IMR-90 (cell line): ENCODE measurements around the gene C1QL4. TPM values are rescaled to one million over a fixed set of nuclear protein-coding genes. Genes with fewer than 3 reads are reported as not detected.

Source experiments
- ATAC-seq: fragments of 200-7000 bp; cut with Tn5 transposase; 2 replicates; pipeline ENCODE4 v1.9.1; 2020; ENCODE audit warnings: low read depth, mild to moderate bottlenecking, moderate library complexity
- BruUV-seq: library from RNA; stranded (reverse); fragments of 400-500 nt; replicated peaks from 2 replicates; lab custom pipeline; 2021; lab: Mats Ljungman, UMichigan
- CTCF ChIA-PET: fragments of 300-600 bp; formaldehyde crosslinking; extraction: SDS; loops from one replicate; lab custom pipeline; 2021; ENCODE audit warnings: antibody characterized with exemption; lab: Yijun Ruan, JAX
- POLR2A ChIA-PET: fragments of 300-600 bp; sonication (Branson Sonifier 250); formaldehyde crosslinking; loops from one replicate; lab custom pipeline; 2022; ENCODE audit warnings: antibody characterized with exemption; ENCODE audit not compliant: unreplicated experiment; lab: Charles Lee
- DNase-seq: peaks from one replicate; pipeline ENCODE4 v3.0.0; 2013
- H2AFZ ChIP-seq: replicated peaks from 2 replicates; pipeline ENCODE3; 2013; ENCODE audit warnings: low read length, mild to moderate bottlenecking; ENCODE audit not compliant: poor library complexity
- H2AK5ac ChIP-seq: 2 replicates; pipeline ENCODE4 v1.6.1; 2013; ENCODE audit warnings: low read depth, low read length, inconsistent platforms
- H2AK9ac ChIP-seq: replicated peaks from 2 replicates; pipeline ENCODE3; 2013; ENCODE audit warnings: mild to moderate bottlenecking, low read depth, low read length, moderate library complexity; ENCODE audit not compliant: poor library complexity
- H2BK120ac ChIP-seq: 2 replicates; pipeline ENCODE4 v1.6.1; 2013; ENCODE audit warnings: low read depth, low read length, inconsistent platforms
- H2BK15ac ChIP-seq: 3 replicates; pipeline ENCODE4 v1.6.1; 2013; ENCODE audit warnings: low read depth, low read length, inconsistent platforms
- H2BK20ac ChIP-seq: 2 replicates; pipeline ENCODE4 v1.6.1; 2013; ENCODE audit warnings: low read depth, mild to moderate bottlenecking, inconsistent platforms, low read length, moderate library complexity
- H2BK5ac ChIP-seq: 2 replicates; pipeline ENCODE4 v1.6.1; 2013; ENCODE audit warnings: mild to moderate bottlenecking, low read depth, low read length, inconsistent platforms; ENCODE audit not compliant: poor library complexity, severe bottlenecking
- H3K14ac ChIP-seq: replicated peaks from 2 replicates; pipeline ENCODE4 v1.6.1; 2013; ENCODE audit warnings: low read depth, low read length, inconsistent platforms
- H3K18ac ChIP-seq: 2 replicates; pipeline ENCODE4 v1.6.1; 2013; ENCODE audit warnings: low read depth, low read length, control low read depth
- H3K23ac ChIP-seq: 2 replicates; pipeline ENCODE4 v1.6.1; 2013; ENCODE audit warnings: low read depth, low read length, inconsistent platforms
- H3K27ac ChIP-seq: 2 replicates; pipeline ENCODE4 v1.5.1; 2013; ENCODE audit warnings: mild to moderate bottlenecking, control low read depth, low read length; ENCODE audit not compliant: insufficient read depth
- H3K27me3 ChIP-seq: 2 replicates; pipeline ENCODE4 v1.6.1; 2013; ENCODE audit warnings: low read length; ENCODE audit not compliant: control insufficient read depth, insufficient read depth
- H3K36me3 ChIP-seq: 2 replicates; pipeline ENCODE4 v1.6.1; 2013; ENCODE audit warnings: low read length, mixed read lengths; ENCODE audit not compliant: control insufficient read depth, insufficient read depth
- H3K4ac ChIP-seq: 2 replicates; pipeline ENCODE4 v1.6.1; 2013; ENCODE audit warnings: low read depth, low read length, inconsistent platforms
- H3K4me1 ChIP-seq: 2 replicates; pipeline ENCODE4 v1.6.1; 2013; ENCODE audit warnings: low read length, mixed read lengths; ENCODE audit not compliant: control insufficient read depth, insufficient read depth
- H3K4me2 ChIP-seq: 2 replicates; pipeline ENCODE4 v1.6.1; 2013; ENCODE audit warnings: low read depth, mild to moderate bottlenecking, control low read depth, low read length, moderate library complexity
- H3K4me3 ChIP-seq: 2 replicates; pipeline ENCODE4 v1.5.1; 2013; ENCODE audit warnings: low read depth, mild to moderate bottlenecking, control low read depth, low read length, moderate library complexity; ENCODE audit not compliant: insufficient read depth
- H3K56ac ChIP-seq: 2 replicates; pipeline ENCODE4 v1.6.1; 2013; ENCODE audit warnings: low read length, inconsistent platforms; ENCODE audit not compliant: insufficient read depth; ENCODE audit errors: extremely low read depth
- H3K79me1 ChIP-seq, 2 experiments: 2 replicates each; pipeline ENCODE4 v1.6.1; 2013; ENCODE audit warnings: low read length in 2 of 2, inconsistent platforms in 1 of 2, low read depth in 1 of 2
- H3K9ac ChIP-seq: 2 replicates; pipeline ENCODE4 v1.6.1; 2013; ENCODE audit warnings: low read depth, low read length, control low read depth
- H3K9me1 ChIP-seq: 2 replicates; pipeline ENCODE4 v1.6.1; 2013; ENCODE audit warnings: low read length, inconsistent platforms; ENCODE audit not compliant: insufficient read depth
- H3K9me3 ChIP-seq: 2 replicates; pipeline ENCODE4 v1.6.1; 2013; ENCODE audit warnings: low read length; ENCODE audit not compliant: control insufficient read depth, insufficient read depth
- H4K20me1 ChIP-seq: 2 replicates; pipeline ENCODE4 v1.6.1; 2013; ENCODE audit warnings: low read length, inconsistent platforms; ENCODE audit not compliant: insufficient read depth
- H4K5ac ChIP-seq: 2 replicates; pipeline ENCODE4 v1.6.1; 2013; ENCODE audit warnings: mild to moderate bottlenecking, low read depth, low read length, control low read depth
- H4K8ac ChIP-seq, 2 experiments: 2 replicates each; pipeline ENCODE4 v1.6.1; 2013; ENCODE audit warnings: low read depth in 2 of 2, low read length in 2 of 2, control low read depth in 1 of 2, inconsistent platforms in 1 of 2
- H4K91ac ChIP-seq: 2 replicates; pipeline ENCODE4 v1.6.1; 2013; ENCODE audit warnings: low read depth, low read length, inconsistent platforms; ENCODE audit not compliant: insufficient read depth
- FOS ChIP-seq: fragments of 150-350 bp; IDR thresholded peaks from 2 replicates; pipeline ENCODE4 v1.6.1; 2016; ENCODE audit warnings: low read depth, low read length
- MAZ ChIP-seq: IDR thresholded peaks from 2 replicates; pipeline ENCODE4 v1.6.1; 2012; ENCODE audit warnings: low read depth, mild to moderate bottlenecking, low read length, improper control_type of control experiment, moderate library complexity, borderline replicate concordance
- NFE2L2 ChIP-seq: fragments of 150-350 bp; IDR thresholded peaks from 2 replicates; pipeline ENCODE4 v1.6.1; 2016; ENCODE audit warnings: low read depth, mild to moderate bottlenecking, low read length
- USF2 ChIP-seq: fragments of 150-350 bp; IDR thresholded peaks from 2 replicates; pipeline ENCODE4 v1.6.1; 2017; ENCODE audit warnings: mild to moderate bottlenecking, antibody characterized with exemption, low read length, low read depth
- WGBS, 2 experiments: methylation state at CpG; one replicate each; pipeline versions ENCODE4 v1.1.5 to v1.1.7; 2013; ENCODE audit warnings: missing lambda C conversion rate in 2 of 2; ENCODE audit not compliant: insufficient read length in 1 of 2; ENCODE audit errors: extremely low coverage in 2 of 2; 5-methylcytosine and 5-hydroxymethylcytosine counted together
- dilution Hi-C: fragments of 300-500 bp; cut with HindIII; formaldehyde crosslinking; loops from one replicate; pipeline ENCODE4 v1.14.3; 2018; ENCODE audit warnings: low sequenced_read_pairs; ENCODE audit not compliant: unreplicated experiment
- in situ Hi-C: fragments of 300-500 bp; cut with MboI; formaldehyde crosslinking; loops from 3 replicates; pipeline ENCODE4 v1.14.3; 2019; ENCODE audit warnings: low sequenced_read_pairs, inconsistent platforms, mixed read lengths
- intact Hi-C: fragments of 100-400 bp; cut with micrococcal nuclease; formaldehyde crosslinking; loops from 2 replicates; pipeline ENCODE4 v1.10.0; 2022
- polyA plus RNA-seq, 3 experiments: library from polyadenylated mRNA; depleted of rRNA; stranded (reverse); fragments of >200 nt; gene quantifications; 2 replicates each; pipeline ENCODE4 v1.2.3, GENCODE V29; 2012; ENCODE audit warnings: low replicate concordance in 1 of 3
- total RNA-seq: library from RNA; depleted of rRNA; stranded (reverse); fragments of >200 nt; gene quantifications from 2 replicates; pipeline ENCODE4 v1.2.3, GENCODE V29; 2012
- TF ChIP-seq, protein P1 (sequence below): fragments of 150-350 bp; IDR thresholded peaks from 2 replicates; pipeline ENCODE4 v1.6.1; 2016; ENCODE audit warnings: low read depth, mild to moderate bottlenecking, low read length, moderate library complexity, borderline replicate concordance

The C1QL4 gene
- total and polyA plus RNA-seq, 2 of the 4 experiments (the other 2 are of a cell fraction): 0.18 to 0.46 TPM

- intact Hi-C loops: no loop called here
- no CpG with 5 or more reads among the region's 6 CpGs for WGBS, 2 experiments
Observed at GRCh38 chr12:49305762-49306510, 31.1 kb downstream of the C1QL4 start.

More at GRCh38 chr12:49305762-49306510, 31.1 kb downstream of the C1QL4 start:
- no peak overlapping the region for H2BK15ac ChIP-seq
- no peak overlapping the region for H4K5ac ChIP-seq
- peaks cover 29% of the 10 kb centered on the region for H3K27me3 ChIP-seq
- CTCF ChIA-PET: no interaction called here
- H4K91ac ChIP-seq: no peak overlapping the region
- no peak overlapping the region for H2BK120ac ChIP-seq
- H3K14ac ChIP-seq: no peak overlapping the region
- no peak overlapping the region for H2AK5ac ChIP-seq
- H2AFZ ChIP-seq: no peak overlapping the region
- no peaks in the 10 kb centered on the region for H3K79me1 ChIP-seq
- BruUV-seq: no TSS peak
- no peak for TF ChIP-seq MAZ
- TF ChIP-seq USF2: no peak
- no peak for TF ChIP-seq NFE2L2
- TF ChIP-seq, protein P1, sequence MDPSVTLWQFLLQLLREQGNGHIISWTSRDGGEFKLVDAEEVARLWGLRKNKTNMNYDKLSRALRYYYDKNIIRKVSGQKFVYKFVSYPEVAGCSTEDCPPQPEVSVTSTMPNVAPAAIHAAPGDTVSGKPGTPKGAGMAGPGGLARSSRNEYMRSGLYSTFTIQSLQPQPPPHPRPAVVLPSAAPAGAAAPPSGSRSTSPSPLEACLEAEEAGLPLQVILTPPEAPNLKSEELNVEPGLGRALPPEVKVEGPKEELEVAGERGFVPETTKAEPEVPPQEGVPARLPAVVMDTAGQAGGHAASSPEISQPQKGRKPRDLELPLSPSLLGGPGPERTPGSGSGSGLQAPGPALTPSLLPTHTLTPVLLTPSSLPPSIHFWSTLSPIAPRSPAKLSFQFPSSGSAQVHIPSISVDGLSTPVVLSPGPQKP: no peak
- TF ChIP-seq FOS: no peak
- H2BK5ac ChIP-seq: no peak overlapping the region
- no peak overlapping the region for H4K8ac ChIP-seq
- no peak overlapping the region for H3K4me3 ChIP-seq
- POLR2A ChIA-PET: no interaction called here
- in situ Hi-C loops: no loop called here
- H2AK9ac ChIP-seq: no peak overlapping the region
- no peak overlapping the region for H3K18ac ChIP-seq
- no peak overlapping the region for H3K56ac ChIP-seq
- no peak overlapping the region for H2BK20ac ChIP-seq
- H3K4me2 ChIP-seq: no peak overlapping the region
- 0 out of 2 replicates have a peak, but pooled peaks cover 4% of the 10 kb centered on the region for H3K9me1 ChIP-seq
- no peaks in the 10 kb centered on the region for H4K20me1 ChIP-seq
- ATAC-seq: no peak
- no peak overlapping the region for H3K9ac ChIP-seq
- H3K27ac ChIP-seq: no peak overlapping the region
- H3K4me1 ChIP-seq: no peaks in the 10 kb centered on the region
- dilution Hi-C loops: no loop called here
- H3K4ac ChIP-seq: no peak overlapping the region
- H3K36me3 ChIP-seq: no peaks in the 10 kb centered on the region
- no peak overlapping the region for H3K23ac ChIP-seq
- no peaks in the 10 kb centered on the region; the same call in 1 of the 2 replicates for H3K9me3 ChIP-seq
- DNase-seq: no peak
